H9 (cell line): ENCODE measurements around the gene LGMN. TPM values are rescaled to one million over a fixed set of nuclear protein-coding genes. Genes with fewer than 3 reads are reported as not detected.

Experiments
- DNase-seq: peaks from one replicate; pipeline ENCODE4 v3.0.0-alpha.2; 2017
- H2AFZ ChIP-seq: one replicate; pipeline ENCODE4 v1.6.1; 2013; ENCODE audit warnings: mild to moderate bottlenecking, low read length, control low read depth, moderate library complexity
- H2AK5ac ChIP-seq: 2 replicates; pipeline ENCODE4 v1.6.1; 2013; ENCODE audit warnings: low read length, control low read depth, mixed read lengths; ENCODE audit not compliant: insufficient read length
- H2BK120ac ChIP-seq: one replicate; pipeline ENCODE4 v1.6.1; 2013; ENCODE audit warnings: low read depth, mild to moderate bottlenecking, low read length, control low read depth, inconsistent platforms; ENCODE audit not compliant: poor library complexity, severe bottlenecking
- H2BK12ac ChIP-seq: 2 replicates; pipeline ENCODE4 v1.6.1; 2013; ENCODE audit warnings: low read length, control low read depth, mixed read lengths, low read depth; ENCODE audit not compliant: insufficient read length
- H2BK15ac ChIP-seq: 2 replicates; pipeline ENCODE4 v1.6.1; 2013; ENCODE audit warnings: low read depth, low read length, control low read depth
- H2BK20ac ChIP-seq: one replicate; pipeline ENCODE4 v1.6.1; 2013; ENCODE audit warnings: low read depth, mild to moderate bottlenecking, low read length, control low read depth, inconsistent platforms; ENCODE audit not compliant: poor library complexity, severe bottlenecking
- H2BK5ac ChIP-seq: 2 replicates; pipeline ENCODE4 v1.6.1; 2013; ENCODE audit warnings: low read length, control low read depth, mixed read lengths; ENCODE audit not compliant: insufficient read length
- H3K14ac ChIP-seq: 2 replicates; pipeline ENCODE4 v1.6.1; 2013; ENCODE audit warnings: low read length, control low read depth; ENCODE audit not compliant: insufficient read depth
- H3K18ac ChIP-seq: 2 replicates; pipeline ENCODE4 v1.6.1; 2013; ENCODE audit warnings: low read depth, mild to moderate bottlenecking, mixed read lengths, low read length, control low read depth; ENCODE audit not compliant: insufficient read length
- H3K23ac ChIP-seq: 2 replicates; pipeline ENCODE4 v1.6.1; 2013; ENCODE audit warnings: low read length, control low read depth, mixed read lengths, low read depth; ENCODE audit not compliant: insufficient read length
- H3K23me2 ChIP-seq: 2 replicates; pipeline ENCODE4 v1.6.1; 2013; ENCODE audit warnings: low read depth, mild to moderate bottlenecking, mixed read lengths, low read length, control low read depth; ENCODE audit not compliant: insufficient read length, poor library complexity, severe bottlenecking
- H3K27ac ChIP-seq: 2 replicates; pipeline ENCODE4 v1.5.1; 2013; ENCODE audit warnings: low read length, control low read depth, mixed read lengths, low read depth; ENCODE audit not compliant: insufficient read length
- H3K27me3 ChIP-seq: 2 replicates; pipeline ENCODE4 v1.6.1; 2013; ENCODE audit warnings: low read length, control low read depth, inconsistent platforms; ENCODE audit not compliant: insufficient read depth
- H3K4ac ChIP-seq: 2 replicates; pipeline ENCODE4 v1.6.1; 2013; ENCODE audit warnings: low read depth, mild to moderate bottlenecking, control low read depth, inconsistent platforms, low read length, moderate library complexity
- H3K4me1 ChIP-seq: 2 replicates; pipeline ENCODE4 v1.6.1; 2013; ENCODE audit warnings: low read length, control low read depth, inconsistent platforms; ENCODE audit not compliant: insufficient read depth
- H3K4me2 ChIP-seq: 2 replicates; pipeline ENCODE4 v1.6.1; 2013; ENCODE audit warnings: low read length, control low read depth, mixed read lengths; ENCODE audit not compliant: insufficient read length, insufficient read depth
- H3K56ac ChIP-seq: 2 replicates; pipeline ENCODE4 v1.6.1; 2013; ENCODE audit warnings: low read depth, mild to moderate bottlenecking, mixed read lengths, low read length, control low read depth; ENCODE audit not compliant: insufficient read length
- H3K79me1 ChIP-seq: 2 replicates; pipeline ENCODE4 v1.6.1; 2013; ENCODE audit warnings: low read depth, mild to moderate bottlenecking, moderate library complexity, low read length, control low read depth, inconsistent platforms; ENCODE audit not compliant: insufficient read depth, poor library complexity, severe bottlenecking
- H3K79me2 ChIP-seq: 2 replicates; pipeline ENCODE4 v1.6.1; 2013; ENCODE audit warnings: low read length, control low read depth, inconsistent platforms; ENCODE audit not compliant: insufficient read depth
- H3K9ac ChIP-seq: 2 replicates; pipeline ENCODE4 v1.6.1; 2013; ENCODE audit warnings: low read length, control low read depth, mixed read lengths; ENCODE audit not compliant: insufficient read length; ENCODE audit errors: extremely low read depth
- H3K9me3 ChIP-seq: one replicate; pipeline ENCODE4 v1.6.1; 2013; ENCODE audit warnings: low read depth, low read length, inconsistent platforms; ENCODE audit not compliant: control insufficient read depth
- H3T11ph ChIP-seq: one replicate; pipeline ENCODE4 v1.6.1; 2013; ENCODE audit warnings: mild to moderate bottlenecking, low read length, control low read depth, inconsistent platforms
- H4K20me1 ChIP-seq: one replicate; pipeline ENCODE4 v1.6.1; 2013; ENCODE audit not compliant: control insufficient read depth, insufficient read length, insufficient read depth
- H4K5ac ChIP-seq: 2 replicates; pipeline ENCODE4 v1.6.1; 2013; ENCODE audit warnings: low read depth, mild to moderate bottlenecking, mixed read lengths, low read length, control low read depth; ENCODE audit not compliant: insufficient read length
- H4K8ac ChIP-seq: replicated peaks from 2 replicates; pipeline ENCODE4 v1.6.1; 2013; ENCODE audit warnings: low read length, control low read depth, mixed read lengths, low read depth; ENCODE audit not compliant: insufficient read length
- H4K91ac ChIP-seq: 2 replicates; pipeline ENCODE4 v1.6.1; 2013; ENCODE audit warnings: low read depth, mild to moderate bottlenecking, moderate library complexity, mixed read lengths, low read length, control low read depth; ENCODE audit not compliant: insufficient read length
- H3K27ac Mint-ChIP-seq, 3 experiments: 2 replicates in 2 of 3; 3 replicates in 1 of 3; pipeline ENCODE4 v1.8.0; 2020 to 2021; ENCODE audit warnings: mixed read lengths in 3 of 3, mild to moderate bottlenecking in 1 of 3, moderate library complexity in 1 of 3
- H3K27me3 Mint-ChIP-seq: 2 replicates; pipeline ENCODE4 v1.8.0; 2021; ENCODE audit warnings: low read depth, mild to moderate bottlenecking, moderate library complexity, mixed read lengths
- H3K36me3 Mint-ChIP-seq, 3 experiments: 2 replicates in 2 of 3; 3 replicates in 1 of 3; pipeline ENCODE4 v1.8.0; 2020 to 2021; ENCODE audit warnings: low read depth in 3 of 3, mixed read lengths in 3 of 3; ENCODE audit not compliant: insufficient read depth in 1 of 3
- H3K4me1 Mint-ChIP-seq, 2 experiments: 2 replicates each; pipeline ENCODE4 v1.8.0; 2020; ENCODE audit warnings: mixed read lengths in 2 of 2
- H3K4me3 Mint-ChIP-seq, 2 experiments: 2 replicates in 1 of 2; 3 replicates in 1 of 2; pipeline ENCODE4 v1.8.0; 2020 to 2021; ENCODE audit warnings: mild to moderate bottlenecking in 2 of 2, mixed read lengths in 2 of 2, moderate library complexity in 1 of 2
- H3K9me3 Mint-ChIP-seq, 2 experiments: 2 replicates in 1 of 2; 3 replicates in 1 of 2; pipeline ENCODE4 v1.8.0; 2020; ENCODE audit warnings: mild to moderate bottlenecking in 2 of 2, mixed read lengths in 2 of 2, moderate library complexity in 1 of 2
- CTCF ChIP-seq: fragments of 200-600 bp; sonication (generic); conservative IDR thresholded peaks from 3 replicates; pipeline ENCODE4 v1.8.0; 2021; ENCODE audit warnings: antibody characterized with exemption, mild to moderate bottlenecking
- WGBS: extraction: QIAGEN DNeasy Blood & Tissue Kit; methylation state at CpG from one replicate; pipeline ENCODE4 v1.1.7; 2013; ENCODE audit warnings: missing lambda C conversion rate, low lambda C conversion rate, mixed read lengths; ENCODE audit not compliant: insufficient read length; ENCODE audit errors: extremely low coverage; 5-methylcytosine and 5-hydroxymethylcytosine counted together
- total RNA-seq: library from RNA; stranded (reverse); gene quantifications from 2 replicates; pipeline ENCODE4 v1.2.1, GENCODE V29; 2021

Gene LGMN
- total RNA-seq, 1 experiment from 2014 or later: 55.3 TPM

DNA sequence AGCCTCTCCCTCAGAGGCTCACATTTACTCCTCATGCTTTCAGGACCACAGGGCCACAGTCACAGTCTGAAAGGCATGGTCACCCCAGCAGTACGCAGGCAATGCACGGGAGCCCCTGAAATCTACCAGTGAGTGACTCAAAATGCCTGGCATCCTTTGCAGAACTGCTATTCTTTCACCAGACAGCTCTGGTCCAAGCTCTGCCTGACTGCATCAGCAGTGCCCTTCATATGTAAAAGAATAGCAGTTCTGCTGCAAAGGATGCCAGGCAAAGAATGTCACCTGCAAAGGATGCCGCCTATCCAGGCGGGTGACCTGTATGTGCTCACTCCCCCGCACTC, 38.5 kb downstream of the LGMN start:
- Mint-ChIP-seq H3K4me1 (peaks cover 2% of the 10 kb centered on the region in 2 experiments; a peak in 2 of 4 replicates), H3K36me3 (peaks cover 14 to 51% (median 29%) of the 10 kb centered on the region in 3 experiments; a peak in 6 of 7 replicates), H3K27me3 (no peaks in the 10 kb centered on the region), H3K9me3 (no peaks in the 10 kb centered on the region), H3K27ac (no peak overlapping the region), H3K4me3 (no peak overlapping the region)
- Histone ChIP-seq H2BK120ac (no peak overlapping the region), H3K4me2 (no peak overlapping the region), H2BK20ac (no peak overlapping the region), H3K23me2 (no peaks in the 10 kb centered on the region), H3K27ac (no peak overlapping the region), H3K79me1 (no peaks in the 10 kb centered on the region), H3K4ac (no peak overlapping the region), H2BK15ac (no peak overlapping the region), H3K23ac (no peak overlapping the region), H3K9ac (no peak overlapping the region), H3K9me3 (no peaks in the 10 kb centered on the region), H4K20me1 (no peaks in the 10 kb centered on the region), H3T11ph (no peak overlapping the region), H4K91ac (no peak overlapping the region), H3K79me2 (no peaks in the 10 kb centered on the region), H2AK5ac (no peak overlapping the region), H3K56ac (no peak overlapping the region), H2BK12ac (no peak overlapping the region), H4K8ac (no peak overlapping the region), H2BK5ac (no peak overlapping the region), H2AFZ (no peak overlapping the region), H3K14ac (no peak overlapping the region), H3K4me1 (no peaks in the 10 kb centered on the region), H3K18ac (no peak overlapping the region), H4K5ac (no peak overlapping the region), H3K27me3 (no peaks in the 10 kb centered on the region)
- DNase-seq: no peak
- no CpG with 5 or more reads among the region's 5 CpGs for WGBS
- no peak for TF ChIP-seq CTCF
